ENCODE measurements around the gene FA2H.
"Not testable (repeated sequence)": the region's sequence is repeated elsewhere in the genome, so short reads cannot be mapped to it uniquely, and the experiment has no call there.

Gene FA2H

GRCh38 chr16:74769586-74770190, 4.9 kb downstream of the FA2H start:
- no peak for DNase-seq (ENCODE audit: low spot score)

GRCh38 chr16:74768239-74768638, 6.4 kb downstream of the FA2H start:
- no peak for DNase-seq (ENCODE audit: low spot score)

GRCh38 chr16:74767749-74768148, 6.9 kb downstream of the FA2H start:
- DNase-seq (ENCODE audit: low spot score): no peak

GRCh38 chr16:74766729-74767128, 7.9 kb downstream of the FA2H start:
- no peak for DNase-seq (ENCODE audit: low spot score)

- DNase-seq (ENCODE audit: low spot score): not testable (repeated sequence)
Observed at GRCh38 chr16:74764184-74764583, 10.4 kb downstream of the FA2H start.

GRCh38 chr16:74761665-74762064, 13.0 kb downstream of the FA2H start:
- DNase-seq (ENCODE audit: low spot score): no peak

- DNase-seq (ENCODE audit: low spot score): no peak
Observed at GRCh38 chr16:74760007-74760767, 14.4 kb downstream of the FA2H start.

- no peak for DNase-seq (ENCODE audit: low spot score)
Observed at GRCh38 chr16:74759564-74759963, 15.1 kb downstream of the FA2H start.

- DNase-seq (ENCODE audit: low spot score): no peak
Observed at GRCh38 chr16:74758801-74759200, 15.8 kb downstream of the FA2H start.

GRCh38 chr16:74757349-74757748, 17.3 kb downstream of the FA2H start:
- no peak for DNase-seq (ENCODE audit: low spot score)

GRCh38 chr16:74756203-74756602, 18.4 kb downstream of the FA2H start:
- DNase-seq (ENCODE audit: low spot score): no peak

- DNase-seq (ENCODE audit: low spot score): no peak
Observed at GRCh38 chr16:74753180-74753579, 21.4 kb downstream of the FA2H start.

- DNase-seq (ENCODE audit: low spot score): no peak
Observed at GRCh38 chr16:74752756-74753155, 21.9 kb downstream of the FA2H start.

- no peak for DNase-seq (ENCODE audit: low spot score)
Observed at GRCh38 chr16:74752258-74752657, 22.4 kb downstream of the FA2H start.

- DNase-seq (ENCODE audit: low spot score): no peak
Observed at GRCh38 chr16:74751658-74752057, 23.0 kb downstream of the FA2H start.

GRCh38 chr16:74749291-74750055, 25.1 kb downstream of the FA2H start:
- DNase-seq (ENCODE audit: low spot score): no peak

- no peak for DNase-seq (ENCODE audit: low spot score)
Observed at GRCh38 chr16:74748616-74749026, 26.0 kb downstream of the FA2H start.

- no peak for DNase-seq (ENCODE audit: low spot score)
Observed at GRCh38 chr16:74747716-74748615, 26.7 kb downstream of the FA2H start.

- no peak for DNase-seq (ENCODE audit: low spot score)
Observed at GRCh38 chr16:74745926-74746325, 28.7 kb downstream of the FA2H start.

GRCh38 chr16:74745109-74745615, 29.5 kb downstream of the FA2H start:
- DNase-seq (ENCODE audit: low spot score): no peak

- no peak for DNase-seq (ENCODE audit: low spot score)
Observed at GRCh38 chr16:74744566-74744965, 30.1 kb downstream of the FA2H start.
